ENCODE data around the gene PARP12. TPM values are rescaled to one million over a fixed set of nuclear protein-coding genes. Genes with fewer than 3 reads are reported as not detected.

Gene PARP12
- total and polyA plus RNA-seq, 8 donors = 10.8 to 34.8 (median 22.3) TPM

GRCh38 chr7:140005341-140005740, 57.4 kb downstream of the PARP12 start:
- no peak for FAIRE-seq
- H3K9me3 ChIP-seq = no peaks in the 10 kb centered on the region
- H3K4me3 ChIP-seq = no peak overlapping the region
- intact Hi-C loops (cut with DNase I) = loop anchor here in 2 of 3 donors (10.0 kb wide), 2 partner anchors 231 to 511 kb away; partner anchors contain the start of gene HIPK2 (in 1 of the 2)
- TF ChIP-seq CTCF (IDR thresholded peaks at IDR 0.05) = no peak
- no peak overlapping the region for H3K27ac ChIP-seq
- peaks cover 0 to 8% (median 0%) of the 10 kb centered on the region in 3 donors for H3K4me1 ChIP-seq
- peak in 1 of 6 donors; percentile 14 for DNase-seq
- H3K36me3 ChIP-seq = no peaks in the 10 kb centered on the region
- no peaks in the 10 kb centered on the region for H3K27me3 ChIP-seq
- ATAC-seq = no peak
- WGBS, 2 donors = 90 to 92% methylated on average over 7 of the region's 7 CpGs

GRCh38 chr7:140004672-140005071, 58.1 kb downstream of the PARP12 start:
- intact Hi-C loops (cut with DNase I) = loop anchor here in 2 of 3 donors (5.0 to 10.0 kb wide), 3 partner anchors 230 to 510 kb away; partner anchors contain the start of gene HIPK2 (in 1 of the 2)
- Histone ChIP-seq H3K36me3 (no peaks in the 10 kb centered on the region), H3K4me1 (peaks cover 0 to 8% (median 0%) of the 10 kb centered on the region in 3 donors), H3K9me3 (no peaks in the 10 kb centered on the region), H3K27me3 (no peaks in the 10 kb centered on the region), H3K4me3 (no peak overlapping the region), H3K27ac (no peak overlapping the region)
- ATAC-seq (no peak), DNase-seq (peak in 1 of 6 donors; percentile 49), FAIRE-seq (no peak)
- TF ChIP-seq CTCF (IDR thresholded peaks at IDR 0.05) = no peak
- 96 to 98% methylated on average over 6 of the region's 6 CpGs for WGBS, 2 donors

- Histone ChIP-seq H3K4me1 (peaks cover 0 to 5% (median 0%) of the 10 kb centered on the region in 3 donors), H3K36me3 (no peaks in the 10 kb centered on the region), H3K9me3 (no peaks in the 10 kb centered on the region), H3K4me3 (no peak overlapping the region), H3K27me3 (no peaks in the 10 kb centered on the region), H3K27ac (no peak overlapping the region)
- DNase-seq (peak in 2 of 6 donors; percentile 17 to 33), ATAC-seq (peak in 2 of 4 donors; percentile 17 to 31), FAIRE-seq (no peak)
- peak in 1 of 4 donors; percentile 28 for TF ChIP-seq CTCF (IDR thresholded peaks at IDR 0.05)
- 64 to 71% methylated on average over 9 of the region's 9 CpGs for WGBS, 2 donors
- intact Hi-C loops (cut with DNase I) = loop anchor here in 2 of 3 donors (5.0 to 10.0 kb wide), 3 partner anchors 229 to 509 kb away; partner anchors contain the start of gene HIPK2 (in 1 of the 2)
Observed at GRCh38 chr7:140003913-140004382, 58.8 kb downstream of the PARP12 start.

- DNase-seq (no peak), ATAC-seq (no peak), FAIRE-seq (no peak)
- H3K4me3 ChIP-seq = no peak overlapping the region
- no peaks in the 10 kb centered on the region for H3K27me3 ChIP-seq
- WGBS, 2 donors = 76 to 83% methylated on average over 6 of the region's 6 CpGs
- no peak for TF ChIP-seq CTCF (IDR thresholded peaks at IDR 0.05)
- no peaks in the 10 kb centered on the region for H3K36me3 ChIP-seq
- no peaks in the 10 kb centered on the region for H3K9me3 ChIP-seq
- no peak overlapping the region for H3K27ac ChIP-seq
- H3K4me1 ChIP-seq = no peaks in the 10 kb centered on the region
- intact Hi-C loops (cut with DNase I) = loop anchor here in 2 of 3 donors (5.0 to 10.0 kb wide), 3 partner anchors 226 to 506 kb away; partner anchors contain the start of gene HIPK2 (in 1 of the 2)
Observed at GRCh38 chr7:140000666-140001268, 62.0 kb downstream of the PARP12 start.

- DNase-seq (no peak), ATAC-seq (no peak), FAIRE-seq (no peak)
- WGBS, 2 donors = 91 to 96% methylated on average over 6 of the region's 6 CpGs
- Histone ChIP-seq H3K4me1 (no peaks in the 10 kb centered on the region), H3K36me3 (no peaks in the 10 kb centered on the region), H3K27ac (no peak overlapping the region), H3K4me3 (no peak overlapping the region), H3K9me3 (no peaks in the 10 kb centered on the region), H3K27me3 (no peaks in the 10 kb centered on the region)
- TF ChIP-seq CTCF (IDR thresholded peaks at IDR 0.05) = no peak
- intact Hi-C loops (cut with DNase I) = loop anchor here in 1 of 3 donors (5.0 to 10.0 kb wide), 2 partner anchors 225 to 357 kb away; partner anchors contain the start of gene HIPK2
Observed at GRCh38 chr7:139999516-139999915, 63.2 kb downstream of the PARP12 start.

Measured in pancreas (tissue), 10 donors.